GM12891 (cell line): Measurements from ENCODE around the gene ZDHHC19.
"Not testable (repeated sequence)": the region's sequence is repeated elsewhere in the genome, so short reads cannot be mapped to it uniquely, and the experiment has no call there.

Experiments used
- PAX5 ChIP-seq: IDR thresholded peaks from 2 replicates; pipeline ENCODE4 v1.6.1; 2011; ENCODE audit warnings: low read length, moderate library complexity, mild to moderate bottlenecking; ENCODE audit not compliant: insufficient read depth, severe bottlenecking
- POLR2A ChIP-seq: IDR thresholded peaks from 2 replicates; pipeline ENCODE4 v1.6.1; 2011; ENCODE audit warnings: low read depth, low read length, control low read depth
- POLR2AphosphoS5 ChIP-seq: IDR thresholded peaks from 2 replicates; pipeline ENCODE4 v1.6.1; 2011; ENCODE audit warnings: low read depth, low read length, control low read depth
- POU2F2 ChIP-seq: IDR thresholded peaks from 2 replicates; pipeline ENCODE4 v1.6.1; 2011; ENCODE audit warnings: low read depth, mild to moderate bottlenecking, control low read depth, low read length, moderate library complexity
- SPI1 ChIP-seq: IDR thresholded peaks from 2 replicates; pipeline ENCODE4 v1.6.1; 2011; ENCODE audit warnings: low read depth, low read length, control low read depth
- TAF1 ChIP-seq: IDR thresholded peaks from 2 replicates; pipeline ENCODE4 v1.6.1; 2011; ENCODE audit warnings: low read depth, low read length, control low read depth

- not testable (repeated sequence) for TF ChIP-seq TAF1, POLR2A, SPI1, POLR2AphosphoS5, POU2F2, PAX5
Observed at GRCh38 chr3:196205442-196206205, 5.6 kb downstream of the ZDHHC19 start.
